ENCODE measurements around the gene ARID3B.
"Not testable (repeated sequence)": the region's sequence is repeated elsewhere in the genome, so short reads cannot be mapped to it uniquely, and the experiment has no call there.

Gene ARID3B

GRCh38 chr15:74626336-74626735 is 85.3 kb downstream of the ARID3B start:
- no peak for DNase-seq

GRCh38 chr15:74626752-74627692 is 86.0 kb downstream of the ARID3B start:
- no peak for DNase-seq

DNA sequence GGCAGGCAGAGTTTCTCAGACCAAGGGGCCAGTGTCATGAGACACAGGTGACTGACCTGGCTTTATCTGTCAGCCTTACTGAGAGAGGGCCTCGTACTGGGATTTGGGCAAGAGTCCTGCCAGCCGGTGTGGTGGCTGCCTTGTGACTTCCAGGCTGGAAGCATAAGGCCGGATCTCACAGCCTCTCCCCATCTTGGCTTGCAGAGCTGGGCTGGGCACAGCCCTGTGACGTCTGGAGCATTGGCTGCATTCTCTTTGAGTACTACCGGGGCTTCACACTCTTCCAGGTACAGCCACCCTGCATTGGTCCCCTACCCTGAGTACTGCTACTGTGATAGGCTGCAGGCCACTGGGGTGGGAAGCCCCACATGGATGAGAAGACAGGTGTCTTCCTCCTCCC is 86.7 kb downstream of the ARID3B start:
- no peak for DNase-seq

GRCh38 chr15:74628199-74628598 is 87.2 kb downstream of the ARID3B start:
- no peak for DNase-seq

DNA sequence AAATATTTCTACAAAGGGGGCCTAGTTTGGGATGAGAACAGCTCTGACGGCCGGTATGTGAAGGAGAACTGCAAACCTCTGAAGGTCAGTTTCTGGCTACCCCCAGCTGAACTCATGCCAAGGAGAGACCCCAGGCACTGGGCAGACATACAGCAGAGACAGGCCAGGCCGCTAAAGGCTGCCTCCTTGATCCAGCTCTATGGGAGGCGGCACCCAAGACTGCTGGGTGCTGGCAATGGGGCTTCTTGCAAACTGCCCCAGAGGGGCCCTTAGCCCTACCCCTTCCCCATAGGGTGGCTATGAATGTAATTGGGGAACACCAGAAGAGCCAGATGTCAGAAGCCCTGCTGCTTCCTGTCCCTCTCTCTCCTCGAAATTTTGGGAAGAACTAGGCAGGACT is 87.9 kb downstream of the ARID3B start:
- DNase-seq = no peak

GRCh38 chr15:74629696-74630095 is 88.7 kb downstream of the ARID3B start:
- not testable (repeated sequence) for DNase-seq

DNA sequence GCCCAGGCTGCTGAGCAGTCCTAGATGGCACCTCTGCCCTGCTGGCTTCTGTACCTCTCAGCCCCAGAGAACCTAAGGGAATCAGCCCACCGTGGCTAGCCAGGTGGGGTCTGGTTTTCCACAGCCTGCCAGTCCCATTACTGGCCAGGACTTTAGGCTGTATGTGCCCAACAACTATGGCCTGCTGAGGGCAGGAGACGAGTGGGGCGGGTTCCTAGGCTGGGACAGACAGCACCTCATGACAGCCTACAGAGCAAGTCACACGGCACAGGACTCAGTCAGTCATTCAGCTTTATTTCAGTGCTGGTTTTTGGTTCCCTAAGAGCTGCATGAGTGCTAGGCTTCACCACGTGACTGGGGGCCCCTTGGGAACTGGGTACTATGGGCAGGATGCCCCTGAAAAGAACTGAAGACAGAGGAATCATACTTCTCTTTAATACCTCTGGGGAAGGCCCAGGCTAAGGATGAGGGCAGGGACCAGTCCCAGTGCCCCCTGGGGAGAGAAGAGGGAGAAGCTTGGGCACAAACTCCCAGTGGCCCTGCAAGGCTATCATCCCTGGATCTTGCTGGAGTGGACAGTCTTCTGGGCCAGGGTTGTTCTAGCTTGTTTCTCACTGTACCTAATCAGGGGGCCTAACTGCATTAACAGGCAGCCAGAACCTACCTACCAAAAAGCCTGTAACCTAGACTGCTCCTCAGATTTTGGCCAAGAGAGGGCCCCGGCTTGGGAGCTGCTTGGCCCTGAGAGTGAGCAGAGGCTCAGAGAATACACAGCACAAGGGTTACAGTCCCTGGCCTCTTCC is 89.5 kb downstream of the ARID3B start:
- DNase-seq = no peak

- DNase-seq = no peak
These were observed 90.0 kb downstream of the ARID3B start for GRCh38 chr15:74631087-74631385.

GRCh38 chr15:74631408-74631807 is 90.4 kb downstream of the ARID3B start:
- DNase-seq = no peak

- DNase-seq = peak in 1 of 2 experiments; percentile 35
These were observed 91.0 kb downstream of the ARID3B start for GRCh38 chr15:74631935-74632560.

DNA sequence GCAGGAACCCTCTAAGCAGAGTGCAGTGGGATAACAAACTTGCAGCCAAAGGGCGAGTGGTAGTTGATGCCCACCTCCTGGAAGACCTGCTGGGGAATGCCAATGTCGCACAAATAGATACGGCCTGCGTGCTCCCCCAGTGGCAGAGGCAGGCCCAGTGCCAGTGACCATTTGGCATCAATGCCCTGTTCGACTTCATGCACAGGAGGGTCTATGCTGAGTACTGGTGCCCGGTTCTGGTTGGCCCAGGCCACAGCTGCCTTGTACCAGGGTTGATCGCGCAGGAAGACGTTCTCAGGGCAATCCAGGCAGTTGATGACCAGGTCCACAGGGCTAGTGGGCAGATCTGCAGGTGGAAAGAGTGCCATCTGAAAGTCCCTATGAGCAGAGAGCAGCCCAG is 91.6 kb downstream of the ARID3B start:
- no peak for DNase-seq

- no peak for DNase-seq
These were observed 92.8 kb downstream of the ARID3B start for GRCh38 chr15:74633781-74634180.

DNA sequence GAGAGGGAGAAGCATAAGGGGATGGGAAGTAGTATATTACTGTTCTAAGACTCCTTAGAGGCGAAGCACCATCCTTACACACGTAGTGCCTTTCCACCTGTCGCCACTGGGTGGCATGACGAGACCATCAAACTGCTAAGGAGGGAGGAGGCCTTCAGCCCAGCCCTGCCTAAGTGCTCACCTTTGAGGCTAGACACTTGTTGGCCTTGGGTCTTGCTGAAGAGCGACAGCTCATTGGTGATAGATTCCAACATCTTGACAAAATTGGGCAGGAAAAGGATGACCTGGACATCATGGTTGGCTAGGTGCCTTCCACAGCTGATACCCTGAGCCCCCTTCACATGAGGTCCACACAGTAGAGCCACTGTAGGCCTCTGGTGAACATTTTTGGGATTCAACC is 94.2 kb downstream of the ARID3B start:
- DNase-seq = peak; percentile 48 to 63

GRCh38 chr15:74636984-74637383 is 96.0 kb downstream of the ARID3B start:
- DNase-seq = no peak

DNA sequence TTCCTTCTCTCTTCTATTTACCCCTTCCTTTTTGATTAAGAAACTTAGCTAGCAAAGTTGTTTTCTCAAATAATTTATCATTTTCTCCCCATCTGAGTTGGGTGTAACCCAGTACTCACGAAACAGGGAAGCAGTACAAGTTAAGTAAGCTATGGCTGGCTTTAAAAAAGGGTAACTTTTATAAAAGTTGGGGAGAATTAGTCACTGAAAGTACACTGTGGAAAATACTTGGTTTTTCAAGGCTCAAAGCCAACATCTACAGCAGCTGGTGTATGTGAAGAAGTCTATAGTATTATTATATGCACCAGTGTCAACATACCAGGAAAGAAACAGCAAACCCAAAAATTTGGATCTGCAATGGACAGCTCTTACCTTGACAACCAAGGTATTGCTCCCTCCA is 100.1 kb downstream of the ARID3B start:
- DNase-seq = no peak

DNA sequence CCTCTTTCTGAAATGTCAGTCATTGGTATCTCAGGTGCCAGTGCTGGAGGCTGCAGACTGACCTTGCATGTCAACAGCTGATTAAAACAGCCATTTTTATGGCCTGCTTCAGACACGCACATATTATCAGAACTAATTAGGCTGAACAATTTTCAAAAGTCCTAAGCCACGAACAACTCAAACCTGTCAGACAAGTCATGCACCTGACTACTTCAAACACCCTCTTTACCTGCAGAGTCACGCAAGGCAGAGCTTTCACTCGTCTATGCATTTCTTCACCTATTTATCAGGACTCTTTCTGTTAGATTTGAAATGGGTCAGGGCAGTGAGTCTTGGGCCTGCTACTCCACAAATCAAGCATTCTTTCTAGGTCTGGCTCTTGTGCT is 101.3 kb downstream of the ARID3B start:
- no peak for DNase-seq

DNA sequence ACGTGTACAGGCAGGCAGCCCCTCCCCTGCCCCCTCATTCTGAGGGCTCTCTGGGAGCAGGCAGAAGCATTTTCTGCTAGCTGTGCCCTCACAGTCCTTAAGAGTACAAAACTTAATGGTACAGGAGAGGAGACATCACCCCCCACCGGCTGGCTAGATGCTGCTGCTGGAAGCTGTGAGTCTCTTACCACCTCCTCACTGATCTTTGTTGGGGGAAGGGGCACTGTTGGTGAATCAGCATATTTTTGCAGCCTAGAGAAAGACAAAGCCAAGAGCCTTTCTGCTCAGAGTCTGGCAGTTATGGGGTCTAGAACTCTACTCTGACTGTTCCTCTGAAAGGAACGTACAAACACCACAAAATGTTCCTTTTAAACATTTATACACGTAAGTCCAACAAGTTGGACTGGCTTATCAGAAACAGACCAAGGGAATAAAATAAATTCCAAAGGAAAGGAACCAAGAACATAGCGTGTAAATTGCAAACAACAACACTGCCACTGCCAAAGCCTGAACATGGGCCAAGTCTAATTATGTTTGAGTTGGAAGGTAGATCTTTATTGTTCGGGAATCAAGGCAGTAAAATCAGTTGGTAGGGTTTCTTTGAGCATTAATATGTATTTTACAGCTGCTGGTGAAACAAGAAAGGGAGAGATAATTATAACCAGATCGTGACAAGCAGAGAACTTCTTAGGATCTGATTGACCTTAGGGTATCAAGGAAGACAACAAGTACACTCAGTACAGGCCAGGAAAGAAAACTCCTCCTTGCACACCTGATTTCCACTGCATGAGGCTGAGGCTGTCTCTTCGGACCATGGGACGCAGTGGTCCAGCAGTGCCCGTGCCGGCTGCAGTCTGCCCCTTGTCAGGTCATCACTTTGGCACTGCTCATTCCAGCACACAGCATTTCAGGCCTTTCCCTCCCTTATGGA is 102.0 kb downstream of the ARID3B start:
- no peak for DNase-seq

DNA sequence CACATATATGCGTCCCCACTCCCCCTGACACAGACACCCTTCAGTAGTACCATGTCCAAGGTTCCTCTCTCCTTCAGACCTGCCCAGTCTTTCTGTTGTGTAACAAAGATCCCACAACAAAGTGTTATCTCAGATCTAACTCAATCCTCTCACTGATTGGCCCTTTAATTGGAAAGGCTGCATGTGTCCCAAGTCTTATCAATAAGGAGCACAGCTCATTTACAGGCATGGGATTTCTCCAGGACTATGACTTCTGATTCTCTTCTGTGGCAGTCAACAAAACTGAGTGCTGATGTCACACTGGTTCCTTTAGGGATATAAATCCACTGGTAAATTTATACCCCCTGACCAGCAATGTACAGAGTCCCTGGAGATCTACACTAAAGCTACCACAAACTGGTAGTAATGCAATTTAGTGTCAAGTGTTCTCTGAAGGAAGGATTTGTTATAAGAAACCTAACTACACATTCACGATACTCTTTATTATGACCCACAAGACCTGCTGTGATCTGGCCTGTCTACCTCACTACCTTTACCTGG is 102.7 kb downstream of the ARID3B start:
- no peak for DNase-seq

DNA sequence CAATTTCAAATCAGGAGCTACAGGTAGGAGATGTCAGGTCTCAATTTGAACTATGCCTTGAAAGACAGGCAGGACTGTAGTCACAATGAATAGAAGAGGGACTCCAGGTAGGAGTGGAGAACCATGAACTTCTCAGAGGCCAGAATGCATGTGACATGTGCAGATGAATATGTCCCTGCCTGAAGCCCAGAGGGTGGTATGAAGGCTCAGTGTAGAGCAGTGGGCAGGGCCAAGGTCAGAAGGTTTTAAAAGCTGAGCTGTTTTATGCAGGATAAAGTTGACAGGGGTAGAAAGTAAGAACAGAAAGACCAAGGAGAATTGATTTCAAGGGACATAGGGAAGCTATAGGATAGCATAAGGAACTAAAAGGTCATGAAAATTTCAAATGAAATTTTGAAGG is 105.5 kb downstream of the ARID3B start:
- no peak for DNase-seq
